HCT116 (cell line): ENCODE measurements around the gene SEMA3E. TPM values are rescaled to one million over a fixed set of nuclear protein-coding genes. Genes with fewer than 3 reads are reported as not detected.

Experiments used
- ATAC-seq: fragments of 200-7000 bp; cut with Tn5 transposase; 2 replicates; pipeline ENCODE4 v1.9.1; 2020; ENCODE audit warnings: mild to moderate bottlenecking, moderate library complexity
- BruUV-seq: library from RNA; stranded (reverse); fragments of 400-500 nt; replicated peaks from 2 replicates; lab custom pipeline; 2021; lab: Mats Ljungman, UMichigan
- CTCF ChIA-PET: fragments of 300-600 bp; sonication (Branson Sonifier 250); formaldehyde crosslinking; loops from one replicate; lab custom pipeline; 2021; ENCODE audit warnings: antibody characterized with exemption; lab: Charles Lee
- POLR2A ChIA-PET: fragments of 300-600, 350-600 bp; sonication (Branson Sonifier 250); formaldehyde crosslinking; loops from one replicate; lab custom pipeline; 2021; ENCODE audit warnings: antibody characterized with exemption; lab: Charles Lee
- RAD21 ChIA-PET, 2 experiments: fragments of 300-600 bp; sonication (Branson Sonifier 250); formaldehyde crosslinking; loops; one replicate each; lab custom pipeline; 2023; ENCODE audit warnings: low total read pairs in 2 of 2; ENCODE audit not compliant: uncharacterized antibody in 2 of 2, unreplicated experiment in 2 of 2, low non-redundant PET in 1 of 2; lab: Charles Lee
- DNase-seq: peaks from one replicate; pipeline ENCODE4 v3.0.0-alpha.2; 2010; ENCODE audit warnings: low read depth, low spot score
- H2AFZ ChIP-seq: fragments of 200-600 bp; shearing (Covaris generic), sonication (generic); 2 replicates; pipeline ENCODE4 v1.6.1; 2017; ENCODE audit warnings: low read depth, mixed run types, mixed read lengths, antibody characterized with exemption, low read length; ENCODE audit not compliant: poor library complexity, severe bottlenecking
- H3K27ac ChIP-seq: 2 replicates; pipeline ENCODE4 v1.5.1; 2012; ENCODE audit warnings: low read depth, low read length
- H3K27me3 ChIP-seq: fragments of 200-600 bp; sonication (generic); 2 replicates; pipeline ENCODE4 v1.6.1; 2016; ENCODE audit warnings: mixed run types, low read length, mixed read lengths; ENCODE audit not compliant: insufficient read depth
- H3K36me3 ChIP-seq, 2 experiments: fragments of 200-500 bp in 1 of 2; fragments of 200-600 bp in 1 of 2; sonication (Bioruptor generic) in 1 of 2; sonication (generic) in 1 of 2; 2 replicates each; pipeline versions ENCODE4 v1.5.1 to v1.6.1; 2014 to 2016; ENCODE audit warnings: low read length in 2 of 2, inconsistent platforms in 1 of 2, mixed read lengths in 1 of 2, mixed run types in 1 of 2; ENCODE audit not compliant: insufficient read depth in 2 of 2, control insufficient read depth in 1 of 2
- H3K4me1 ChIP-seq, 2 experiments: fragments of 200-600 bp in 1 of 2; sonication (generic) in 1 of 2; 2 replicates each; pipeline versions ENCODE4 v1.5.1 to v1.6.1; 2012 to 2017; ENCODE audit warnings: low read length in 2 of 2, inconsistent platforms in 1 of 2, mild to moderate bottlenecking in 1 of 2, mixed read lengths in 1 of 2, mixed run types in 1 of 2, moderate library complexity in 1 of 2; ENCODE audit not compliant: insufficient read depth in 2 of 2, control insufficient read depth in 1 of 2
- H3K4me2 ChIP-seq: fragments of 200-600 bp; sonication (generic); 2 replicates; pipeline ENCODE4 v1.6.1; 2017; ENCODE audit warnings: mixed run types, low read length, mixed read lengths
- H3K4me3 ChIP-seq, 2 experiments: fragments of 200-600 bp in 1 of 2; sonication (generic) in 1 of 2; replicated peaks in 1 of 2; 2 replicates each; pipeline ENCODE4 v1.5.1; 2011 to 2016; ENCODE audit warnings: low read length in 2 of 2, control low read depth in 1 of 2, low read depth in 1 of 2, mild to moderate bottlenecking in 1 of 2, mixed read lengths in 1 of 2, mixed run types in 1 of 2
- H3K79me2 ChIP-seq: fragments of 200-600 bp; sonication (generic); 2 replicates; pipeline ENCODE4 v1.6.1; 2017; ENCODE audit warnings: mild to moderate bottlenecking, mixed run types, low read length, moderate library complexity, mixed read lengths; ENCODE audit not compliant: insufficient read depth
- H3K9ac ChIP-seq: fragments of 200-600 bp; sonication (generic); 2 replicates; pipeline ENCODE4 v1.6.1; 2016; ENCODE audit warnings: low read length, mixed read lengths
- H3K9me2 ChIP-seq: fragments of 200-600 bp; sonication (generic), shearing (Covaris generic); 2 replicates; pipeline ENCODE4 v1.6.1; 2017; ENCODE audit warnings: mixed run types, mild to moderate bottlenecking, moderate library complexity; ENCODE audit not compliant: insufficient read depth
- H3K9me3 ChIP-seq, 2 experiments: fragments of 200-500 bp in 1 of 2; fragments of 200-600 bp in 1 of 2; sonication (Bioruptor generic) in 1 of 2; sonication (generic) in 1 of 2; 2 replicates each; pipeline ENCODE4 v1.6.1; 2014 to 2017; ENCODE audit warnings: low read length in 2 of 2, mixed read lengths in 2 of 2, inconsistent platforms in 1 of 2, low read depth in 1 of 2, mild to moderate bottlenecking in 1 of 2, mixed run types in 1 of 2, moderate library complexity in 1 of 2; ENCODE audit not compliant: control insufficient read depth in 1 of 2, insufficient read depth in 1 of 2
- H4K20me1 ChIP-seq: fragments of 200-600 bp; sonication (generic), shearing (Covaris generic); 2 replicates; pipeline ENCODE4 v1.6.1; 2017; ENCODE audit warnings: mixed run types, mild to moderate bottlenecking, moderate library complexity; ENCODE audit not compliant: insufficient read depth
- EZH2 ChIP-seq: fragments of 200-600 bp; sonication (generic); IDR thresholded peaks from 2 replicates; pipeline ENCODE4 v1.6.1; 2017; ENCODE audit warnings: antibody characterized with exemption, mixed run types
- SIN3A ChIP-seq: IDR thresholded peaks from 2 replicates; pipeline ENCODE4 v1.6.1; 2012; ENCODE audit warnings: low read depth
- intact Hi-C: fragments of 100-400 bp; cut with micrococcal nuclease; formaldehyde crosslinking; loops from 2 replicates; pipeline ENCODE4 v1.10.0; 2022
- total RNA-seq: library from RNA; stranded (reverse); gene quantifications from one replicate; pipeline ENCODE4 v1.2.1, GENCODE V29; 2021; ENCODE audit not compliant: unreplicated experiment
- TF ChIP-seq, protein P1 (sequence below), 3 experiments: fragments of 200-600 bp in 1 of 3; sonication (generic) in 1 of 3; IDR thresholded peaks in 2 of 3; conservative IDR thresholded peaks in 1 of 3; 2 replicates each; pipeline ENCODE4 v1.5.1; 2012 to 2017; ENCODE audit warnings: low read depth in 2 of 3, low read length in 2 of 3, antibody characterized with exemption in 1 of 3, borderline replicate concordance in 1 of 3, control low read depth in 1 of 3, mild to moderate bottlenecking in 1 of 3, mixed read lengths in 1 of 3, mixed run types in 1 of 3, moderate library complexity in 1 of 3; ENCODE audit not compliant: insufficient read depth in 1 of 3
- TF ChIP-seq, protein P2 (sequence below): IDR thresholded peaks from 2 replicates; pipeline ENCODE4 v1.6.1; 2012
- TF ChIP-seq, protein P3 (sequence below): IDR thresholded peaks from 2 replicates; pipeline ENCODE4 v1.6.1; 2012

SEMA3E gene
- total RNA-seq, 1 experiment from 2014 or later = 1.6 TPM

DNA sequence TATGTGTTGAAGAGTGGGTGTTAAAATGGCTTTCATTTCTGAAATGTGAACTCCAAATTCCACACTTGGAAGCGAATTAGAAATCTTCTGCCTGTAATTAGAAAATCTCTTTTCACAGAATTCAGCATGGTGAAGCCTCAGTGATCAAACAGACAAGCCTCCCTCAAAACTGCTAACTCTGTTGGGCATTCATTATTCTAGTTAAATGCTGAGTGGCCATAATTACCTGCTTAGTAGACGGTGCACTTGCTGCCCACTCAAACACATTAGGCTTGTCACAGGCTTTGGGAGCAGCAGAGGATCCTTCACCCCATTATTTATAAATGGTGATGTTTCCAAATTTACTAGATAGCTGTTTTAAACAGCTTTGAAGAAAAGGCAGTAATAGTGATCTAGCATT is 309.0 kb downstream of the SEMA3E start (continued):
- TF ChIP-seq, protein P1, sequence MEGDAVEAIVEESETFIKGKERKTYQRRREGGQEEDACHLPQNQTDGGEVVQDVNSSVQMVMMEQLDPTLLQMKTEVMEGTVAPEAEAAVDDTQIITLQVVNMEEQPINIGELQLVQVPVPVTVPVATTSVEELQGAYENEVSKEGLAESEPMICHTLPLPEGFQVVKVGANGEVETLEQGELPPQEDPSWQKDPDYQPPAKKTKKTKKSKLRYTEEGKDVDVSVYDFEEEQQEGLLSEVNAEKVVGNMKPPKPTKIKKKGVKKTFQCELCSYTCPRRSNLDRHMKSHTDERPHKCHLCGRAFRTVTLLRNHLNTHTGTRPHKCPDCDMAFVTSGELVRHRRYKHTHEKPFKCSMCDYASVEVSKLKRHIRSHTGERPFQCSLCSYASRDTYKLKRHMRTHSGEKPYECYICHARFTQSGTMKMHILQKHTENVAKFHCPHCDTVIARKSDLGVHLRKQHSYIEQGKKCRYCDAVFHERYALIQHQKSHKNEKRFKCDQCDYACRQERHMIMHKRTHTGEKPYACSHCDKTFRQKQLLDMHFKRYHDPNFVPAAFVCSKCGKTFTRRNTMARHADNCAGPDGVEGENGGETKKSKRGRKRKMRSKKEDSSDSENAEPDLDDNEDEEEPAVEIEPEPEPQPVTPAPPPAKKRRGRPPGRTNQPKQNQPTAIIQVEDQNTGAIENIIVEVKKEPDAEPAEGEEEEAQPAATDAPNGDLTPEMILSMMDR (IDR thresholded peaks at IDR 0.05 in 2 of 3, conservative IDR thresholded peaks at IDR 0.05 in 1 of 3; ENCODE audit: borderline replicate concordance in 1 of 3, insufficient read depth in 1 of 3, low read depth in 2 of 3, low read length in 2 of 3) = no peak
- TF ChIP-seq, protein P2, sequence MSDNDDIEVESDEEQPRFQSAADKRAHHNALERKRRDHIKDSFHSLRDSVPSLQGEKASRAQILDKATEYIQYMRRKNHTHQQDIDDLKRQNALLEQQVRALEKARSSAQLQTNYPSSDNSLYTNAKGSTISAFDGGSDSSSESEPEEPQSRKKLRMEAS = no peak
- no peak for TF ChIP-seq SIN3A

DNA sequence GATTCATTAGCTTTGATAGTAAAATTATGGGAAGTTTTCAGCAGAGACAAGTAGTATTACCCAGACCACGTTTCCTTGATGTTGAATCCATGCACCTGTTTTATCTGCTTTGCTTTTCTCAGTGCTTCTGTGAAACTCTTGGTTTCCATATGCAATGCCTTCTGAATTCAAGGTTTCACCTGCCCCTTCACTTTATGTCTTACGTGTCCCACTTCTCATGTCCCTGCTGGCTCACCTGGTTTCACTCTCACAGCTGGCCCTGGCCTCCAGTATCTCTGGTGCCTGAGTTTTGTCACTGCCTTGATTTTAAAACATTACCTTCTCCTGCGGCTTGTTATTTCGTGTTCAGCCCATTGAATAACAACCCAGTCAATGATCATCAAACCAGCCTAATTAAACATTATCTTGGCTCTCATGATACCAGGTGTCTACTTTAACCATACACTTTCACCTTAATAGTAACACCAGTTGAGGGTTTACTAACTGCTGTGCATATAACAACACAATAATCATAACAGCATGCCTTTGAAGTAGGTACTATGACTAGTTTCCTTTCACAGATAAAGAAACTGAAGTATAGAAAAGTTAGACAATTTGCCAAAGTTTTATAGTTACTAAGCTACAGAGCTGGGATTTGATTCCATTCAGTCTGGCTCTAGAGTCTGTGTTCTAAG is 310.5 kb downstream of the SEMA3E start:
- intact Hi-C loops = no loop called here
- RAD21 ChIA-PET = no interaction called here
- BruUV-seq = no TSS peak
- H3K27me3 ChIP-seq = no peaks in the 10 kb centered on the region
- H3K4me2 ChIP-seq = no peak overlapping the region
- no peaks in the 10 kb centered on the region for H4K20me1 ChIP-seq
- no peak overlapping the region for H2AFZ ChIP-seq
- no peaks in the 10 kb centered on the region for H3K9me2 ChIP-seq
- H3K36me3 ChIP-seq = no peaks in the 10 kb centered on the region
- H3K9ac ChIP-seq = no peak overlapping the region
- DNase-seq = no peak
- no peak for ATAC-seq
- H3K27ac ChIP-seq = no peak overlapping the region
- TF ChIP-seq, protein P3, sequence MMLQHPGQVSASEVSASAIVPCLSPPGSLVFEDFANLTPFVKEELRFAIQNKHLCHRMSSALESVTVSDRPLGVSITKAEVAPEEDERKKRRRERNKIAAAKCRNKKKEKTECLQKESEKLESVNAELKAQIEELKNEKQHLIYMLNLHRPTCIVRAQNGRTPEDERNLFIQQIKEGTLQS = no peak
- TF ChIP-seq EZH2 = no peak
- TF ChIP-seq, protein P1 (IDR thresholded peaks at IDR 0.05 in 2 of 3, conservative IDR thresholded peaks at IDR 0.05 in 1 of 3; ENCODE audit: borderline replicate concordance in 1 of 3, insufficient read depth in 1 of 3, low read depth in 2 of 3, low read length in 2 of 3) = no peak
- CTCF ChIA-PET = no interaction called here
- H3K4me1 ChIP-seq = no peaks in the 10 kb centered on the region
- H3K4me3 ChIP-seq = no peak overlapping the region
- POLR2A ChIA-PET = no interaction called here
- no peaks in the 10 kb centered on the region for H3K79me2 ChIP-seq
- H3K9me3 ChIP-seq = no peaks in the 10 kb centered on the region
